H1 (cell line): ENCODE data around the gene EPX. TPM values are rescaled to one million over a fixed set of nuclear protein-coding genes. Genes with fewer than 3 reads are reported as not detected.

Experiments used
- CHD1 ChIP-seq: IDR thresholded peaks from 2 replicates; pipeline ENCODE4 v1.6.1; 2012; ENCODE audit warnings: low read depth, low read length, improper control_type of control experiment
- CTCF ChIP-seq, 3 experiments: IDR thresholded peaks; 1 replicate in 2 of 3; 2 replicates in 1 of 3; pipeline versions ENCODE4 v1.5.1 to v1.6.1; 2011; ENCODE audit warnings: low read length in 3 of 3, mild to moderate bottlenecking in 3 of 3, inconsistent platforms in 2 of 3, low read depth in 1 of 3, moderate library complexity in 1 of 3; ENCODE audit not compliant: insufficient read depth in 1 of 3; ENCODE audit errors: control extremely low read depth in 1 of 3
- polyA plus RNA-seq, 7 experiments: library from polyadenylated mRNA; depleted of rRNA in 3 of 7; stranded (reverse) in 5 of 7; unstranded in 2 of 7; fragments of >200 nt in 5 of 7; fragments of 200-250 nt in 2 of 7; gene quantifications; 1 replicate in 5 of 7; 2 replicates in 1 of 7; 4 replicates in 1 of 7; pipeline versions ENCODE4 v1.2.1 to v1.2.3, GENCODE V29; 2011 to 2013; ENCODE audit warnings: missing spikeins in 2 of 7, mixed read lengths in 2 of 7
- total RNA-seq: library from RNA; stranded (reverse); fragmentation: NEBNext Ultra II Directional; extraction: Animal tissue kit (Norgen Biotek cat#: 25700); gene quantifications from 2 replicates; pipeline ENCODE4 v1.2.1, GENCODE V29; 2021

The EPX gene
- total and polyA plus RNA-seq, 2 of the 8 experiments (the other 6 are each of a cell fraction or from before 2014, with no cell fraction given), result not detected

- no peak for TF ChIP-seq CTCF (IDR thresholded peaks at IDR 0.05; ENCODE audit: control extremely low read depth in 1 of 3, insufficient read depth in 1 of 3, low read depth in 1 of 3, low read length in 3 of 3)
- no peak for TF ChIP-seq CHD1
- TF ChIP-seq, all 59 proteins: peak for 0
Observed at GRCh38 chr17:58189436-58190146, 2.9 kb upstream of the EPX start (continued).
